SKM-1 (cell line): Measurements from ENCODE around the gene SLC25A34.

Experiments
- DNase-seq: peaks from one replicate; lab custom pipeline; 2025; ENCODE audit not compliant: unreplicated experiment; lab: John Stamatoyannopoulos, UW

The SLC25A34 gene

DNA sequence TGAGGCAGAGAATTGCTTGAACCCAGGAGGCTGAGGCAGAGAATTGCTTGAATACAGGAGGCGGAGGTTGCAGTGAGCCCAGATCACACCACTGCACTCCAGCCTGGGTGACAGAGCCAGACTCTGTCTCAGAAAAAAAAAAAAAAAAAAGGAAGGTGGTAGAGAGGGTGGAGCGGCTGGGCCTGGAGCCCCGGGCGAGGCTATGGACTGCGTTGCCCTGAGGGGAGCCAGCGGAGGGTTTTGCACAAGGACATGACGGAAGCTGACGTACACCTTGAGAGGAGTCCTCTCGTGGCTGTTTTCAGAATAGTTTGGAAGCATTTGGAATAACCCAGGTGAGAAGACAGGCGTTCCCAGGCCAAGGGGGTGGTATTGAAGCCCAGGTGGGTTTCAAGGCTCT lies 15.7 kb downstream of the SLC25A34 start:
- DNase-seq: no peak

DNA sequence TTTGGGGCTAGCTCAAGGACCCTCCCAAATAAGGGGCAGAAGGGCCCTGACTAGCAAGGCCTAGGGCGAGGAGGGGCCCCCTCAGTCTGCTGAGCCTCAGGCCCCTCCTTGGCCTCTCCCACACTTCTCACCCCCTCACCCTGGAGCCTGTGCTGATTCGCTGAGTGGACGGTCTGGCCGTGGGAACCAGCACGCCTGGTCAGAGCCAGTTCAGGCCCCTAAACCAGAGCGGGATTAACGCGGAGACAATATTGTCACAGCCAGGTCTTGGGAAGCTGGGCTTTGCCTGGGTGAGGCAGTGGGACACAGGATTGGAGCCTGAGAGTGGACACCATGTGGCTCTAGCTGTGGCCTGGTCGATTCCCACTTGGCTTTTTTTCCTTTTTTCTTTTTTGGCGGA lies 17.7 kb downstream of the SLC25A34 start:
- no peak for DNase-seq

DNA sequence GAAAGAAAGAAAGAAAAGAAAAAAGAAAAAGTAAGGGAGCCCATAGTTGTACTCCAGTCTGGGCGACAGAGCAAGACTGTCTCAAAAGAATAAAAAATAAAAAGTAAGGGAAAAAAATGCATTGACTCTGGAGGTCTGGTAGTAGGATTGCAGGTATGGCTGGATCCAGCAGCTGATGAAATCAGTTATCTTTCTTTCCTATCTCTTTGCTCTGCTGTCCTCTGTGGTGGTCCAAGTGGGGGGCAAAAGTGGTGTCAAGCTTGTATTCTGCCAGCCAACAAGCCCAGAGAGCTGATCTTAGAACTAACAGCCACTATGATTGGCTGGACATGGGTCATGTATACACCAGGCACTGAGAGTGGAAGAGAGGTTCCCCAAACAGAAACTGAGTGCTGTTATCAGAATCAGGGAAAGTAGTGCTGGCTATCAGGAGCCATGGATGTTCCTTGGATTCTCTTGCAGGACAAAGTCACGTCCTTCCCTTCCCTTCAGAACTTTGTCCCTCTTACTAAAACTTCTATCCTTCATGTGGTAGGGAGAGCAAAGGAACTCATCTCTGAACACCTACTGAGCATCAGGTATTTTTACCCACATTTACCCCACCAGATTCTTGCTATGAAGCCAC lies 19.1 kb downstream of the SLC25A34 start:
- no peak for DNase-seq

DNA sequence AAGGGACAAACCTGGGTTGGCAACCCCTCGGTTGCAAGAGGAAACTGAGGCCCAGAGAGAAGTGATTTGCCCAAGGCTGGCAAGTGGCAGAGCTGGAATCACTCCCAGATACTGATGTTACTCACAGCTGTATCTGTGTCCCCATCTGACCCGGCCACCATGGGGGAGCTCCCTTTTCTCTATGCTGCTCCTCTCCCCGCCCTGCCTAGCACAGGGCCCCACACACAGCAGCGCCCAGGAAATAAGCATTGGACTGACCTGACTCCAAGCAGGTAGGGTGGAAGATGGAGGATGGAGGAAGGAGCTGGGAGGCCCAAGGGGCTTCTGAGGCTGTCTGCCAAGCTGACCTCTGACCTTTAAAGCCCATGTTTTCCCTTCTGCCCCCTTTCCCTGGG lies 19.6 kb downstream of the SLC25A34 start:
- DNase-seq: no peak

DNA sequence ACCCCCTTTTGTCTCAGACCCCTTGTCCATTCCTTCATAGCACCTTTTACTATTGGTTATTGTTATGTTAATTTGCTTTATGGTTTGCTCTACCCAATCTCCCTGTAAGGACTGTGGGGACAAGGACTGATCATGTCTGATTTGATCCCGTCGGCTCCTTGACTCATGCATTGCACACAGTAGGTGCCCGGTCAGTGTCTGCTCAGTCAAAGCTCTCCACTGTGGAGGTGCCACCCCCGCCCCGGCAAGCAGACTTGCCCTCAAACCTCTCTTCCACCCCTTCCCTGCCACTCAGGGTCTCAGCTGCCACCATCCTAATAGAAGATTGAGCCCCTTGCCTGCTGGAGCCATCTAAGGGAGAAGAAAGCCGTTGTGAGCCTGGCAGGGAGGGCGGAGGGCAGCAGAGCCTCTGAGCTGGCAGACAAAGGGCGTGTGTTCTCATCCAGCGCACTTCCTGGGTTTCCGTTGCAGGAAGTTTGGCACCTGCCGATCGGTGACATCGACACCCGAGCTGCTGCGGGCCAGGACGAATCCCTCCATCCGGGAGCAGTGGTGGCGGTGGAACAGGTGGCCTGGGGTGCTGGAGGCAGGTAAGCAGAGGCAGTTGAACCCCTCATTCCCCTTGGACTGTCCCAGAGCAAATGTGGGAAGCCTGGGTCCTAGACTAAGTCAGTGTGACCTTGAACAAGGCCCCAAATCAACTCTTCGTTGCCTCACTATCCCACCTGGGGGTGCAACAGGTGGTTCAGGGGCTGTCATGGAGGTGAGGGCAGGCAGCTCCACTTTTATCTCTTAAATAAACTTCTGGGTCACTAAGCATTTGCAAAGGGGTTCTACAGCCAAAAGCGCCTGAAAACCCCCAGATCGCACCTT lies 20.3 kb downstream of the SLC25A34 start:
- DNase-seq: no peak

DNA sequence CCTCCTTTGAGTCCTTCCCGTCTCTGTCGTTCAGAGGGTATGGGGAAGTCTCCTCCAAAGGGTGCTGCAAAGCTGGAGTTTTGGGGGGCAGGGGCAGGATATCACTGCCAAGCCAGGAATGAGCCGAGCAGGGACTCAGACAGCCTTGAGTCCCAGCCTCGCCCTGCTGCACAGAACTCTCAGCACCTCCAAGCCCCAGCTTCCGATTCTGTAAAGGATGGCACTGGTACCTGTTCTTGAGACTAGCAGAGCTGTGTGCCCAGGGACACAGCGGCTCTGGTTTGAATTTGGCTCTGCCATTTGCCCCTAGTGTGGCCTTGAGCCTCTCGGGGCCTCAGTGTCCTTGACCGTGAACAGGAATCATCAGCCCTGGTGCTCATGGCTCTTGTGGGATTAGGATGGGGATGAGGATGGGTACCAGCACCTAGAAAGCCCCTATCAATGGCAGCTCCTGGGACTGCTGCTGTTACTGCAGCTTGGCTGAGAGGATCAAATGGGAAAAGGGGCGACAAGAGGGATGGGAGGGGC lies 21.0 kb downstream of the SLC25A34 start:
- DNase-seq: no peak

DNA sequence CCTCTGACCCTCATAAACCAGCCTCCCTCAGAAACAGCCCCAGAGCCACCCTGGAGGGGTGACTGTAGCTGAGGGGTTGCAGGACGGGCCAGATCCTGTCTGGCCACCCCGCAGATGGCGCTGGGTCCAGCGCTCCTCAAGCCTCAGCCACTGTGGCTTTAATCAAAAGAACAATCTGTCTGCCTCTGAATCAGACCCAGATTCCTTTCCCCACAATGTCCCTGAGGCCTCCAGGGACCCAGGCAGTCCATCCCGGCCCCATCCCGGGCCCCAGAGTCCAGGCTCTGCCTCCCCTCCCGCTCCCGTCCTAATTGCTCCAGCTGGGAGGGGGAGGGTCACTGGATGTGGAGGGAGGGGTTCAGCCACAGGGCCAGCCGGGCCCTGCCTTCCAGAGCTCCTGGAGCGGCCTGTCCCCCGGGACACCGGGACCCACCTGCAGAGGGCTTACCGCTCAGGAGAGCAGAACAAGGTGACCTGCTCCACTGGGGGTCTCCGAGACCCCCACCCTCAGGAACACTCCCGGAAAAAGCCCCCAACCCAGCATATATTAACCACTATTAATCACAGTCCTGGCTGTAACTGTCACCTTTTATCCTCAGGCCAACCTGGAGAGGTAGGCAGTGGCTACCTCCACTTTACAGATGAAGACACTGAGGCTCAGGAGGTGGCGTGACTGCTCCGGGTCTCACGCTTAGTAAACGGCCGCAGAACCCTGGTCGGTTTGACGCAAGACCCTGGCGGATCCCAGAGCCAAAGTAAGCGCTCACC lies 21.7 kb downstream of the SLC25A34 start:
- DNase-seq: no peak

DNA sequence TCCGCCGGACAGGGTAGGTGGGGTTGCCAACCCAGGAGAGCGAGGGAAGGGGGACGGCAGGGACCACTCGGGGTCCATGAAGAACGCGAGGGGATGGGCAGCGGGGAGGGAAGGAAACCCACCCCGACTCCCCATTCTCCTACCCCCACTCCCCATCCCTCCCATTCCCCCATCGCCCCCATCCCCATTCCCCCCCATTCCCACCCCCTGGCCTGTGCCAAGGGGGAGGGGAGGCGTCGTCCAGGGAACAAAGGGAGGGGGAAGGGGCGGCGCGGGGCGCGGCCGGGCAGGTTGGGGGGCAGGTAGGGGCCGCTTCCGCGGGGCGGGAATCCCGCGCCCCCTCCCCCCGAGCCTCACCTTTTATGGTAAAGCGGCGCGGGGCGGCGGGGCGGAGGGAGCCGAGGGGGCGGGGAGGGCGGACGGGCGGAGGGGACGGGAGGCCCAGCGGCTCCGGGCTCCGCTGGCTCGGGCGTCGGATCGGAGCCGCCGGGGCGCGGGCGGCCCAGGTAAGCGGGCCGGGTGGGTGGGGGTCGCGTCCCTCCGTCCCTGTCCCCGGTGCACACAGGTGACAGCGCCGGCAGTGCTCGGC lies 22.4 kb downstream of the SLC25A34 start, which contains the start of gene FBLIM1:
FBLIM1 (plus strand) TSS at position 453 of the 589 bp plus-strand sequence. CDS start 6,189 bp downstream, outside the sequence.
- DNase-seq: no peak

DNA sequence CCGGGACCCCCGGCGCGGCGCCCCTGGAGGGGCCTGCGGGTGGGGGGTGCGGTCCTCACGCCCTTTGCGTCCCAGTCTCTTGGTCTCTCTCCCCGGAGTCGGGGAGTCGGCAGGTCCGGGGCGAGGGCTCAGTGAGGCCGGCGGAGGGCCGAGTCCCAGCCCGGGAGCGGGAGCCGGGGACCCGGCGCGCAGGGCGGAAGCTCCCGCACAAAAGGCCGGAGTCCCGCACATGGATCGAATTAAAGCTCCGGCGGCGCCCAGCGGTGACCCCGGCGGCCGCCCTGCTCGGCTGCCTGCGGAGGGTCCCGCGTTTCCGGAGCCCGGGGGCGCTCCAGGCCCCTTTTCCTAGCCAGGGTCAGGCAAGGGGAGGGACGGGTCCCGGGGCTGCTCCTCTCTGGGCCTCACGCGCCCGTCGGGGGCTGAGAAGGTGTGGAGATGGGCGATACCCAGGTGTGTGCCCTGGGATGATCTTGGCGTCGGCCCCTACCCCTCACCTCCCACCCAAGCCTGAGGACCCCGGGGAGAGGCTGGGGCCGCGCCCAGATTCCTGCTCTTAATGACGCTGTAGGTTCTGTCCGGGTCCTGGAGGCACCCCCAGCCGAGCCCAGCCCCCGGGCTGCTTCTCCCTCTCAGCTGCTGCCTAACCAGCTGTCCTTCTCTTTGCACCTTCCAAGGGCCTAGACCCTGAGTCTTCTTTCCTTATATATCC lies 23.0 kb downstream of the SLC25A34 start:
- DNase-seq: no peak

DNA sequence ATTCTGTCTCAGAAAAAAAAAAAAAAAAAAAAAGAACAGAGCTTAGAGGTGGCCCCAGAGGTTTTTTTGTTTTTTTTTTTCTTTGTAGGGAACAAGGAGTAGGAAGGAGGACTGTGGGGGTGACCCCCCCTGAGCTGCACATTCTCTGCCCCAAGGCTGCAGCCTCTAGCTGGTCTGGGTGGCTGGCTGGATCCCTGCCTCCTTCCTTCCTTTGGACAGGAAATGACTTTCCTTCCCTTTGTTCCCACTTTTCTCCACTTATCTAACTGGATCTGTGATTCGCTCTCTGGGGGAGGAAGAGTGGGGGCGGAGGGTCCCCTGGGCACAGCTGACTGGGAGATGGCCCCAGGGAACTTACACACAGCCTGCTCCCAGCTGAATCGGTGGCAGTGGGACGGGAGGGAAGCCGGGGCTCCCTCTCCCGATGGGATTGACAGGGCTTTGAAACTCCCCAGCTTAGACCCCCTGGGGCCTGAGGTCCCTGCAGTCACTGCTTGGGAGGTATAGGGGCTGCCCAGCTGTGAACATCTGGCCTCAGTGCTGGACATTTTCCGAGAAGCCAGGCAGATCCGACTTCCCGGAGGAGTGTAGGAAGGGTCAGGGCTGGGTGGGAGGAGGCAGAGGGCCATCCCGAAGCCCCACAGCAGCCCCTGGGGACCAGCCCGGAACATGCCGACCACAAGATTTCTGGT lies 24.6 kb downstream of the SLC25A34 start:
- DNase-seq: no peak

DNA sequence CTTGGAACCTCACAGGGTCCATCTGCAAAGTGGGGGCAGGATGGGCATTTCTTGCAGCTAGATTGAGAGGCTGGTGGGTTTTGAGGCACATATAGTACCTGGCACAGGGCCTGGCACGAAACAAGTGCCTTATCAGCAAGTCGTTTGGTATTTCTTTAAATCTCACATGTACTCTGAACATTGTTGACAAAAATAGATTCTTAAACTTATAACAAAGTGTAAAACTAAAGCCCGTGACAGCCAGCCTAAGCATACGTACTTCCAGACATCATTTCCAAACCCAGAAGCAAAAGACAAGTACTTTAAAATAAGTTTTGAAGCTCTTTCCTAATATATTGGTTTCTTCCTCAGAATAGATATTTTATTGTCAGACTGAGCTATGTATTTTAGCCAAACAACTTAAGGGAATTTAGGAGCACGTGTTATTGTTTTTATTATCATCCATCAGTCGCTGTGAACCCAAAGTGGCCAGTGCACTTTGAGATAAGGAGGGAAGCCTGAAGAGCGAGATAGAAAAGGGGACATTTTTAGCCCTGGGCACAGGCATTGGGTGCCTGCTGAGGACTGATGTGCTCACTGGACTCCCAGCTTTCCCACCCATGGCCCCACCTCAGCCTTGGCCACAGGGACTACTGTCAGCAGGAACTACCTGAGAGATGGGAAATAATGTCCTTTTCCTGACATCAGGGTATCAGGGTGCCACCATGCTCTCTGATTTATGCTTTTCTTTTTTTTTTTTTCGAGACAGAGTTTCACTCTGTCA lies 25.5 kb downstream of the SLC25A34 start:
- DNase-seq: no peak

DNA sequence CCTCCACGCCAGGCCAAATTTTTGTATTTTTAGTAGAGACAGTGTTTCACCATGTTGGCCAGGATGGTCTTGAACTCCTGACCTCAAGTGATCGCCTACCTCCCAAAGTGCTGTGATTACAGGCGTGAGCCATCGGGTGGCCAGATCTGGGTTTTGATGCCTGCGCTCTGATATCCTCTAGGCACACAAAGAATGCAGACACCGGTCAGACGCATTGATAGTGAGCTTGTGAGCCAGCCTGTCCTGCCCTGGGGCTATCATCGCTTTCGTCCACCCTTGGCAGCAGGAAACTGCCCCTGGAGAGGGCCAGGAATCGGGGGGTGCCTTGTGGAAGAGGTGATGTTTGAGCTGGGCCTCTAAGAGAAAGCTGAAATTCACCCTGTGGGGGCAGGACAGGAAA lies 26.5 kb downstream of the SLC25A34 start:
- no peak for DNase-seq

DNA sequence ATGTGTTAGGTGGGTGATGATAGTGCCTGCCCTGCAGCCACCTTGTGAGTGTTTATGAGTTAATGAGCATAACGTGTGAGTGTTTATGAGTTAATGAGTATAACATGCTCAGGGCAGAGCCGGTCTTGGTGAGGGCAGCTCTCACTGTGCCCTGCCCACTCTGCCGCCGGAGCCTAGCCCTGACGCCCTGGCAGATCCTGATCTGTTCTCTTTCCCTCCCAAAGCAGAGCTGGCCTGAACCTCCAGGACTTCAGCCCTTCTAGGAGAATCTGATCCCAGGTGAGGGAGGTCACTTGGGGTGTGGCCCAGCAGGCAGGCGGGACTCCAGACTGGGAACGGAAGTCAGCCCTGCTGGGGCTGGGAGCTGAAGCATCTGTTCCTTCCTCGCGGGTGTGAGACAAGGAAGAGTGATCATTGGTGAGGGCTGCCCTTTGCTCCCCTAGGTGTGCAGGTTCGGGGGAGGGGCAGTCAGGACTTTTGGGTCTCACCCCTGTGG lies 28.3 kb downstream of the SLC25A34 start:
- DNase-seq: no peak

DNA sequence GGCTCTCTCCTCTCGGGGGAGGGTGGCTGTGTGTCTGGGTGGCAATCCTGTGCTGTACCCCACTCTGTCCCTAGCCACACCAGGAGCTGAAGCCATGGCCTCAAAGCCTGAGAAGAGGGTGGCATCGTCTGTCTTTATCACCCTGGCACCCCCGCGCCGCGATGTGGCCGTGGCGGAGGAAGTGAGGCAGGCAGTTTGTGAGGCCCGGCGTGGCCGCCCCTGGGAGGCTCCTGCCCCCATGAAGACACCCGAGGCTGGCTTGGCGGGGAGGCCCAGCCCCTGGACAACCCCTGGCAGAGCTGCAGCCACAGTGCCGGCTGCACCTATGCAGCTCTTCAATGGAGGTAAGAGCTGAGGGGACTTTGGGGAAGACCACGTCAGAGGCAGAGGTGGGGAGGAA lies 28.8 kb downstream of the SLC25A34 start:
- DNase-seq: no peak

DNA sequence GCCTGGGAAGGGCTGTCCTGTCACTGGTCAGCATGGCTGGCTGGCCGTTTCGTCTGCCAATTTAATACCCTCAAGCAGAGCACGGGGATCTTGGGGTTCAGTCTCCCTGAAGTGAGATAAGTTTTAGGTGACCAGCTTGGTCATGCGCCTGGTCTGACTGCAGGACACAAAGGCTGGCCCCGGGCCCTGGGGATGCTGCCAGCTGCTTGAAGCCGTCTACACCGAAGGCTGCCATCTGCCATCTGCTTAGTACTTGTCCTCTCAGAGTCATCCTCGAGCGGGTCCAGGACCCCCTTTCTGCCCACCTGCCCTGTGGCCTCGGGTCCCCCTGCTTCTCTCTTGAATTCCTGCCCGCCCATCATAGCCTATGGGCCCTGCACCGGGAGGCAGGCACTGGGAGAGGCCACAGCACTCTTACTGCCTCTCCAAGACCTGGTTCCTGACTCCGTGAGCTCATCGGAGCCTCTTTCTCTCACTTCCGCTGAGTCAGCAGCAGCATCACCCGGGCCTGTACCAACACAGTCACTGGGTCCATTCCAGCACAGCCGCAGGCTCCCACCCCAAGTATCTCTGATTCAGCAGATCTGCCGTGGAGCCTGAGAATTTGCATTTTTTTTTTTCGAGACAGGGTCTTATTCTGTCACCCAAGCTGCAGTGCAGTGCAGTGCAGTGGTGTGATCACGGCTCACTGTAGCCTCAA lies 29.6 kb downstream of the SLC25A34 start:
- DNase-seq: no peak

DNA sequence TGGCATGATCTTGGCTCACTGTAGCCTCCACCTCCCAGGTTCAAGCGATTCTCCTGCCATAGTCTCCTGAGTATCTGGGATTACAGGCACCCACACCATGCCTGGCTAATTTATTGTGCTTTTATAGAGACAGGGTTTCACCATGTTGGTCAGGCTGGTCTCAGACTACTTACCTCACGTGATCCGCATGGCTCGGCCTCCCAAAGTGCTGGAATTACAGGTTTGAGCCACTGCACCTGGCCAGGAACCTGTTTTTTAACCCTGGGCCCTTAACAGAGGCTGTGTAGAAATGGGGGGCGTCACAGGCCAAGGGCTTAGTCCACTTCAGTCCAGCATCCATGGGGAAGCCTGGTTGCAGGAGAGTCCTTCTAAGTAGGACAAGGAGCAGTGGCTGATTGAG lies 31.9 kb downstream of the SLC25A34 start:
- no peak for DNase-seq

DNA sequence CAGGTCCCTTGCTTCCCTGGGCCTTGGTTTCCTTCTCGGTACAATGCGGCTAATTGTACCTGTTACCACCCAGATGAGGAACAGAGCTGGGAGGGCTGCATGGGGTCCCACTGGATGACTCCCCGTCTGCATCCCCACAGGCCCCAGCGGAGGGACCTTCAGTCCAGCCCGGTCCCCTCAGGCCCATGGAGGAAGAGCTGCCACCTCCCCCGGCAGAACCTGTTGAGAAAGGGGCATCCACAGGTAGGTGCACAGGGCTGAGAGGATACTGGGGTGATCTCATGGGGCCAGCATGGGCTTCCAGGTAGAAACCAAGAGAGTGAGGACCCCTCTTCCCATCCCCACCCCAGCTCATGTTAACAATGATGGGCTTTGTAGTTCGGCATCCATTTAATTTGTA lies 32.3 kb downstream of the SLC25A34 start:
- no peak for DNase-seq

DNA sequence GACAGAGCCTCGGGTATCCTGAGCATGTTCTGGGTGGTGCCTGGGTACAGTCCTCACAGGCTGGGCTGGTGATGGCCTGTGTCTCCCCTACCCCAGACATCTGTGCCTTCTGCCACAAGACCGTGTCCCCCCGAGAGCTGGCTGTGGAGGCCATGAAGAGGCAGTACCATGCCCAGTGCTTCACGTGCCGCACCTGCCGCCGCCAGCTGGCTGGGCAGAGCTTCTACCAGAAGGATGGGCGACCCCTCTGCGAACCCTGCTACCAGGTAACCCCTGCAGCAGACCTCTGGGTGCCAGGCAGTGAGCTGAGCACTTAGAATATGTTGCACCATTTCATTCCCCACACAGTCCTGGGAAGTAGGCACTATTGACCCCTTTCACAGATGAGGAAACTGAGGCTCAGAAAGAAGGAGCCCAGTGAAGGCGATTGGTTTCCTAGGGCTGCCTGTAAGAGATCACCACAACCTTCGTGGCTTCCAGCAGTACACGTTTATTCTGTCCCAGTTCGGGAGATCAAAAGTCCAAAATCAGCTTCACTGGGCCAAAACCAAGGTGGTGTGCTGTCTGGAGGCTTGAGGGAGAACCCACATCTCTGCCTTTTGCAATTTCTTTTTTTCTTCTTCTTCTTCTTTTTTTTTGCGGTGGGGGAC lies 34.4 kb downstream of the SLC25A34 start:
- DNase-seq: no peak
